Muscle of back (tissue), 11 donors: ENCODE measurements around the gene RALGAPA2. TPM values are rescaled to one million over a fixed set of nuclear protein-coding genes. Genes with fewer than 3 reads are reported as not detected.
"Not testable (repeated sequence)": the region's sequence is repeated elsewhere in the genome, so short reads cannot be mapped to it uniquely, and the experiment has no call there.

Experiments
- DNase-seq, 3 donors: peaks; one replicate each; pipeline versions ENCODE4 v3.0.0 to v3.0.0-alpha.2; 2013
- polyA plus RNA-seq, 10 donors: library from polyadenylated mRNA; unstranded; fragments of 120-200 nt; gene quantifications; one replicate each; pipeline ENCODE4 v1.2.1, GENCODE V29; 2013; ENCODE audit not compliant: insufficient read length in 10 of 10

Gene RALGAPA2
- polyA plus RNA-seq, 10 donors: 6.8 to 12.3 (median 10.2) TPM

DNA sequence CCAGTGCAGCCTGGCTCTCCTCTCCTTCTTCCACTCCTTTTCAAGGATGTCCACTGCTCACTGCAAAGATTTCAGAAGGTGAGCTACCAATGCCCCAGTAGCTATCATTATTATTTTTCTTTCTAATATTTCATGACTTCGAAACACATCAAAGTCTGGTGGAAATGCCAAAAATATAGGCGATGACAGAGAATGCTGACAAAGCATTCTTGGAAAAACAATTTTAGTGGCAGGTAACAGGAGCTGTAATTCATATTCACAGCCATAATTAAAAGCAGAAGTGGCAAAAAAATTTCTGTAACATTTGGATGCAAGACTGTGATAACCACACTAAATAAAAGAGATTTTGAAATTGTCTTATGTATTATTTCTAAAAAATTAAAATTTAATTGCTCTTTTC is 133.6 kb downstream of the RALGAPA2 start:
- DNase-seq: no peak

DNA sequence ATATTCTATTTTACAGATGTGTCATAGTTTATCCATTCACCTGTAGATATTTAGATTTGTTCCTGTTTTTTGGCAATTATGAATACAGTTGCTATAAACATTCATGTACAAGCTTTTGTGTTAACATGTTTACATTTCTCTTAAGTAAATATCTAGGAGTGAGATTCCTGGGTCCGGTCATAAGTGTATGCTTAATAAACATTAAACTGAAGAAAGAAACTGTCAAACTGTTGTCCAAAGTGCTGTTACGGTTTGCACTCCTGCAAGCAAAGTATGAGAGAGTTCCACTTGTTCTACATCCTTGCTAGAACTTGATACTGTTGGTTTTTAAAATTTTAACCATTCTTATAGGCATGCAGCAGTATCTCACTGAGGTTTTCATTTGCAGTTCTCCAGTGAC is 138.6 kb downstream of the RALGAPA2 start:
- DNase-seq: no peak

DNA sequence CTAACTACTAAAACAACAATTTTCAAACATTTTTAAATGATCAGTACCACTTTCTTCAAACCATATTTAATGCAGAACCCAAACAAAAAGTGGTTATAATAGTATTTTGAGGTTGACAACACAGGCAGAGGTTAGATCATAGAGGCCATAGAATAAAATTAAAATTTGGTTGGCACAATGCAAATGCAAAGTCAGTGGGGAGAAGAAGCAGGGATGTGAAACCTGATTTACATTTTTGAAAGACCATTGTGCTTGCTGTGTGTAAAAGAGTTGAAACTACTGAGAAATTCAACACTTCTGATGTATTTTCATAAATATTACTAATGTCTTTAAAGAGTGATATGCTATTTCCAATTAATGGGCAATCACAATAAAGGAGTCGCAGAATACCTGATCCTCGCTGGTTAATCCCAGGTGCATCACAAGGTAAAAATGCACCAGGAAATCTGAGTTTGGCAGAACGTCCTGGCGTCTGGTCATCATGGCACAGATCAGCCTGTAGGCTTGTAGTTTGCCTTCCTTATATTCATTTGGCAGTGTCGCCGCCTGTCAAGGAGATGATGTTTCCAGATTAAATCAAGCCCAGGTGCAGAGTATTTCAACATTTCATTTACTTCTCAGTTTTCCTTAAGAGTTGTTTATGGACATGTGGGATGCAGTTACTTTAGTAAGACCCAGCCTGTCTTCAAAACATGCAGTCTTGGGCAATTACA is 141.2 kb downstream of the RALGAPA2 start:
- DNase-seq: no peak

GRCh38 chr20:20568604-20569205 is 143.7 kb downstream of the RALGAPA2 start:
- DNase-seq: peak; percentile 17 to 41 (median 31)

DNA sequence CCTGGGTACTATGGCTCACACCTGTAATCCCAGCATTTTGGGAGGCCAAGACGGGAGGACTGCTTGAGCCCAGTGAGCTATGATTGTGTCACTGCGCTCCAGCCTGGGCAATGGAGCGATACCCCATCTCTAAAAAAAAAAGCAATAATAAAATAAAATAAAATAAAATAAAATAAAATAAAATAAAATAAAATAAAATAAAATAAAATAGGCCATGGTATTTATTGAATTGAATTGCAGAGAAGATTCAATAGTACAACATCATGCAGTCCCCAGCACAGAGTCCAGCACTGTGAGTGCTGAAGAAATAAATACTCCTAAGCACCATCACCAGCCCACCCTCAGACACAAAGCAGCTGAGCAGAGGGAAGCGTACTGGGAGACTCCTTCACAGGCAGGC is 144.7 kb downstream of the RALGAPA2 start:
- DNase-seq: no peak

DNA sequence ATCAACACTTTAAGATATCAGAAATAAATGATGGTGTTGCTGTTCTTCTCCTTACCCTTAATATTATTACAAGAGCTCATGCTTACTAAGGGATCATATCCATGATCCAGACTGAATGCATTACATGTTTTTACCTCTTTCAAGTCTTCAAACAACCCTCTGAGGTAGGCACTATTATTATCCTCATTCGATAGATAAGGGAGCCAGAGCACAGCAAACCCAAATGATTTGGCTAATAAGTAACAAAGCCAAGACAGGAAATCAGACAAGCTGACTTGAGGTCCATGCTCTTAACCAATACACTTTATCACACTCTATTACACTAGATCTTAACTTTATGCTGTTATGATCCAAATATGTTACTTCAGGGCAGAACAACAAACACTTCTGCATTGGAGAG is 145.9 kb downstream of the RALGAPA2 start:
- DNase-seq: no peak

GRCh38 chr20:20564279-20564678 is 148.2 kb downstream of the RALGAPA2 start:
- no peak for DNase-seq

DNA sequence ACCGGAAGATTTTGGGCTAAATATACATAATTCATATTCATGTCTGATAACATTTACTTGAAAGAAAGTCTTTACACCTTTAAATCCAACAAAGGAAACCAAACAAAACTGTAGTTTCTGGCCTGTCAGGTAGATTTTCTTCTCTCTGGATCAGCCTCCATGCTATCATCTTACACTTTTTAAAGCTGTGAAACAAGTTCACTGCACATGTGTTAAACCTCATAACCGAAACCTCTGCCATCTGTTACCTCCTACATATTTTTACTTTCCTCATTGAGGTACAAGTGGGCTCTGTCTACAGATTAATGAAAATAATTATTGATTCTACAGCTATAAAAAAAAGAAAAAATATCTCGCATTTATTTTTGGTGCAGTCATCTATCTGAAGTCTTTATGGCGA is 149.9 kb downstream of the RALGAPA2 start:
- DNase-seq: no peak

- no peak for DNase-seq
These were observed 150.6 kb downstream of the RALGAPA2 start for GRCh38 chr20:20561841-20562240.

DNA sequence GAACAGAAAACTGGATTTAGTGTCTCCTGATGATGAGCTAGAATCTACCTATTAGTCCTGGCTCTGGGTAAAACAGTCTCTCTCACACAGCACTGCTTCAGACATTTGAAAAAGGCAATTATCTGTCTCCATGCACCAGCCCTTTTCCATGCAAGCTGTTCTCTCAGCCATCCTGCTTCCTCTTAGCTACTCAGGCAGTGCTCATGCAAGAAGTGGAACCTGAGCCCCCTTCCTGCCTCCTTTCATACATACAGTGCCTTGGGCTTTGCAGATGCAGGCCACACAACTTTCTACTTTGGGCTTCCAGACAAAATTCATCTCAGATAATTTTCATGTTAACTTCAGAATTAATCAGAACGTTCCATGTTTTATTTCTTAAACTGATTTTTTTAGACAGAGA is 151.3 kb downstream of the RALGAPA2 start:
- DNase-seq: no peak

DNA sequence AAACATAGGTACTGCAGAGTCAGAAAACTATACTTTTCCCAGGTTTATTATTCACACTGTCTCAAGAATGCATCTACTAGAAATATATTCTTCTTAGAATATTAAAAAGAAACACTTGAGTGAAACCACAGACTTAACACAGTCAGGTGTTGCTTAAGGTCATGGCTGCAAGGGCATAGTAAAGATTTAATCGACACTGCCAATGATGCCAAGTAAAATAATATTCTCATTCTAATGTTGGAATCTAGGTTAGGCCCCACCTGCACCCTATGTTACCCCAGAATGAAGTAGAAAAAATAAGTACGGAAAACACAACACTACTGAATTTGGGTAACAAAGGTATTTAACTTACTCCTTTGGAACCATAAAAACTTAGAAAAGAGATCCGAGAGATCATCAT is 155.0 kb downstream of the RALGAPA2 start:
- DNase-seq: no peak

DNA sequence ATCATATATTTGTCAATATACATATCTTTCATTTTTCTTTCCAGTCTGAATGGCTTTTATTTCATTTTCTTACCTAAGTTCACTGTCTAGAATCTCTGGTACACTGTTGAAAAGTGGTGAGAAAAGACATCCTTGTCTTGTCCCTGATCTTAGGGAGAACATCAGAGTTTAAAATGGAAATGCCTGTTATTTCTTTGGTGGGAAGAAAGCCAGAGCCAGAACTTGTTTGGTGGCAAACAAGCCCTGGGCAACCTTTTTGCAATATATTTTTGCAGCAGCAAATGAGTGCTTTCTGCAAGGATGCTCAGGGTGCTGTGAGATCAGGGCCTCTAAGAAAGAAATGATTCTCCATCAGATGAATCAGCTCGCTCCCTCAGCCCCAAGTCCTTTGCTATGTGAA is 156.6 kb downstream of the RALGAPA2 start:
- DNase-seq: no peak

- DNase-seq: no peak
These were observed 157.5 kb downstream of the RALGAPA2 start for GRCh38 chr20:20554951-20555350.

GRCh38 chr20:20553541-20553940 is 158.9 kb downstream of the RALGAPA2 start:
- DNase-seq: no peak

DNA sequence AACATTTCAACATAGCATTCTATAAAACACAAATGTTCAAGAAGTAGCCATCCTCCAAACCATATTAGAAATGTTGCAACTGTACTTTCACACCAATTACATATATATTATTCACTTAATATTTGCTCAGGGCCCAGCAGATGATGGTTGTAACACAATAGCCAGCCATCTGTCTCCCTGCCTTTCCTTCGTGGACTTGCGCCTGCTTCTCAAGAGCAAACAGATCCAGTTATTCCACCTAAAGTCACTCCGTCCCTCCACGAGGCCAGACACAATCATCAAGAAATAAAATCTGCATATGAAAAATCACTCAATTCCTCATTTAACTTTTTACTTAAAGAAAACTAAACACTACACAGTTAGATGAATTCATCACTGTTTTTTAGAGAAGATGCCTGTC is 160.4 kb downstream of the RALGAPA2 start:
- no peak for DNase-seq

DNA sequence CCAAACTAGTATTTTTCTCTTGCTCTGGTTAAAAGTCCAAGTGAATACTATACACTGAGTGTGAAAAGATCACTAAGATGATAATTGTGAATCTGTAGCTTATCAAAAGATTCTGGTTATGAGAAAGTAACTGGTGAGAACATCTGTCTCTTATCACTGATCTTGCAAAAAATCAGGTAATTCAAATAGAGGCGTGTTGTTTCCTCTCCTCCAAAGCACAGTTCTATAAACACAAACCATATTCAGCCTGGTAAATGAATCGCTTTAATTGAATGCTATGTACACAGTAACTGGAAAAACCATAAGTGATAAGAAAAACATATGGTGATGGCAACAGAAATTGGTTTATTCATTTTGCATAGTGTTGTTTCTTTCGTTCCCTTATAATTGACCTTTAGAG is 161.0 kb downstream of the RALGAPA2 start:
- no peak for DNase-seq

GRCh38 chr20:20549704-20550103 is 162.7 kb downstream of the RALGAPA2 start:
- no peak for DNase-seq

DNA sequence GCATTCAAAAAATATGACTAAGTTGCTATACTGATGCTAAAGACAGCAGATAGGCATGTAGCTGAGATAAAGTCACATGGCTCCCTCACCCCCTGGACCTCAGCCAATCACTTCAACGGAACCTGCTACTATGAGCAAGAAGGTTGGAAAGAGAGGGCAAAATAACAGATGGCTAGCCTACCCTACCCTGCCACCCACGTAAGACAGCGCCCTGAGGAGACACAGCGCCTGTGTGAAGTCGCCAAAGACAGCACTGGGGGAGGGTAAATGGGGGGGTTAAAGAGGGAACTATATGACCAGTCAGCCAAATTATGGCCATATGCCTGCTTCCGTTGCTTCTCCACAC is 163.2 kb downstream of the RALGAPA2 start:
- no peak for DNase-seq

DNA sequence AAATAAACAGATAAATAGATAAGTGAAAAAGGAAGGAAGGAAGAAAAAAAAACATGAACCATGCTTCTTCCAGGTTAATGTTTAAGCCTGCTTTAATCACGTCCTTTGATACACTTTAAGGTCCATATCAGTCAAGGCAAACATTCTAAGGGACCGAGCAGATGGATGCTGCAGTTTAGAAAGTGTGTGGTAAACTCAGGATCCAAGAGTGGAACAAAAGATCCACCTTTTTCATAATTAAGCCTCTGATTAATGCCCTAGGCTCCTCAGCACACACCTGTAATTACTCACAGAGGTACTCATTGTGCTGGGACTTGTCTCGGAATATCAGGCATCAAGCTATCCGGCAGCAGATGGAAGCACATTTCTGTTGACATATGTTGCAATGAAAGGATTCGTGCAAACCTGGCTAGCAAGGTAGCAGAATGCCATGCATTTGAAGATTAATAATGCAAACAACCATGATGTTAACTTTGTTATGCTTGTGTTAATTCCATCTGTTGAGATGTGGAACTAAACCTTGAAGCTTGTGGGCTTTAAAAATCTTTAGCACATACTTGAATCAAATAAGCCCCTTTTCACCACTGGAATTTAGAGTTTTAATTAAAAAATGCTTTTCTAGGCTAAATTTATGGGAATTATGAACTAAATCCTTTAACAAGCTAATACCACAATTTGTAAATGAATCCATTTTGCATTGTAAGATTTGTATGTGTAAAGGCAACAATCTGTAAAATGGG is 163.7 kb downstream of the RALGAPA2 start:
- DNase-seq: no peak

GRCh38 chr20:20547876-20548266 is 164.6 kb downstream of the RALGAPA2 start:
- DNase-seq: no peak

DNA sequence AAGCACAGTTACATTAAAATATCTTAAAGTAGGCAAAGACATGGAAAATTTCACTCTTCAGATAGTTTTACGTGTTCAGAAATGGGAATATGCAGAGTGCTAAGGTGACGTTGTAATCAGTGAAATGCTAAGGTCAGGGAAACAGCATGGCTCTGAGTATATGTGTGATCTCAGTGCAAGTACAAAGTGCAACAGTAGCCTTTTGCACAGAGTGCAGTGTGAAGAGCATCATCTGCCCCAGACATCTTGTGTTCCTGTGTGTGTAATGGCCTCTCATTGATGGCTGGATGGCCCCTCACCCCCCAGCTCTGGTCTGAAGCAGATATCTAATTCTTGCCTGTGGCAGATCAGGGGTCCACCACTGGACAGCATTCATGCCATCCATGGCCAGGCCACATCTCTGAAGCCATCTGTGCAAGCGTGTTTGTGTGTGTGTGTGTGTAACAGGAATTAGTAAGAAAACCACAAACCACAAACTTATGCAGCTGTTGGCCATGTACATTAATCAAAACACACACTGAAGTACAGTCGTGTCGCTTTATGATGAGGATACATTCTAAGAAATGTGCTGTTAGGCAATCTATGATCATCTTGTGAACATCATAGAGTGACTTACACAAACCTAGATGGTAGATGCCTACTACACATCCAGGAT is 165.1 kb downstream of the RALGAPA2 start:
- no peak for DNase-seq

GRCh38 chr20:20546402-20546801 is 166.0 kb downstream of the RALGAPA2 start:
- DNase-seq: no peak

DNA sequence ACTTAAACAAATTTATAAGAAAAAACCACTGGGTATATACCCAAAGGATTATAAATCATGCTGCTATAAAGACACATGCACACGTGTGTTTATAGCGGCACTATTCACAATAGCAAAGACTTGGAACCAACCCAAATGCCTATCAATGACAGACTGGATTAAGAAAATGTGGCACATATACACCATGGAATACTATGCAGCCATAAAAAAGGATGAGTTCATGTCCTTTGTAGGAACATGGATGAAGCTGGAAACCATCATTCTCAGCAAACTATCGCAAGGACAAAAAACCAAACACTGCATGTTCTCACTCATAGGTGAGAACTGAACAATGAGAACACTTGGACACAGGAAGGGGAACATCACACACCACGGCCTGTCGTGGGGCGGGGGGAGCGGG is 169.1 kb downstream of the RALGAPA2 start:
- not testable (repeated sequence) for DNase-seq
